Keratinocyte (primary cell): Measurements from ENCODE around the gene SIGLEC9. TPM values are rescaled to one million over a fixed set of nuclear protein-coding genes. Genes with fewer than 3 reads are reported as not detected.

Source experiments
- DNase-seq: peaks from one replicate; pipeline ENCODE4 v3.0.0-alpha.2; 2011; ENCODE audit warnings: low read depth, missing footprints, low spot score
- FAIRE-seq: peaks from 2 replicates; lab custom pipeline; 2011; peaks lifted over from hg19 to GRCh38; lab: Jason Lieb, UNC
- H2AFZ ChIP-seq: 2 replicates; pipeline ENCODE4 v1.6.0; 2012; ENCODE audit warnings: low read length, control low read depth, inconsistent platforms; ENCODE audit not compliant: control insufficient read depth
- H3K27ac ChIP-seq: 2 replicates; pipeline ENCODE4 v1.5.1; 2011; ENCODE audit warnings: low read length; ENCODE audit not compliant: control insufficient read depth, insufficient read depth
- H3K27me3 ChIP-seq: 3 replicates; pipeline ENCODE4 v1.6.0; 2011; ENCODE audit warnings: low read length; ENCODE audit not compliant: control insufficient read depth, insufficient read depth; ENCODE audit errors: extremely low read depth
- H3K36me3 ChIP-seq, 2 experiments: 2 replicates in 1 of 2; 3 replicates in 1 of 2; pipeline ENCODE4 v1.5.1; 2011; ENCODE audit warnings: low read length in 2 of 2, mild to moderate bottlenecking in 1 of 2; ENCODE audit not compliant: control insufficient read depth in 2 of 2, insufficient read depth in 2 of 2; ENCODE audit errors: extremely low read depth in 1 of 2
- H3K4me1 ChIP-seq: 3 replicates; pipeline ENCODE4 v1.5.1; 2011; ENCODE audit warnings: low read length; ENCODE audit not compliant: control insufficient read depth, insufficient read depth; ENCODE audit errors: extremely low read depth
- H3K4me2 ChIP-seq: 3 replicates; pipeline ENCODE4 v1.6.0; 2011; ENCODE audit warnings: low read depth, low read length; ENCODE audit not compliant: control insufficient read depth, insufficient read depth; ENCODE audit errors: extremely low read depth
- H3K4me3 ChIP-seq, 3 experiments: fragments of 200-600 bp in 1 of 3; sonication (generic) in 1 of 3; 2 replicates in 2 of 3; 3 replicates in 1 of 3; pipeline ENCODE4 v1.5.1; 2011 to 2016; ENCODE audit warnings: low read length in 3 of 3, mild to moderate bottlenecking in 3 of 3, control low read depth in 2 of 3, inconsistent platforms in 1 of 3, low read depth in 1 of 3, mixed read lengths in 1 of 3, mixed run types in 1 of 3, moderate library complexity in 1 of 3; ENCODE audit not compliant: control insufficient read depth in 2 of 3, insufficient read depth in 2 of 3; ENCODE audit errors: extremely low read depth in 1 of 3
- H3K79me2 ChIP-seq: 2 replicates; pipeline ENCODE4 v1.6.0; 2012; ENCODE audit warnings: low read length; ENCODE audit not compliant: control insufficient read depth, insufficient read depth
- H3K9ac ChIP-seq: 3 replicates; pipeline ENCODE4 v1.6.0; 2011; ENCODE audit warnings: low read length; ENCODE audit not compliant: control insufficient read depth, insufficient read depth; ENCODE audit errors: extremely low read depth
- H3K9me1 ChIP-seq: 3 replicates; pipeline ENCODE4 v1.6.0; 2011; ENCODE audit warnings: low read length; ENCODE audit not compliant: control insufficient read depth, insufficient read depth; ENCODE audit errors: extremely low read depth
- H3K9me3 ChIP-seq: 2 replicates; pipeline ENCODE4 v1.5.1; 2012; ENCODE audit warnings: low read depth, low read length; ENCODE audit not compliant: control insufficient read depth
- H4K20me1 ChIP-seq: 3 replicates; pipeline ENCODE4 v1.6.0; 2011; ENCODE audit warnings: low read length; ENCODE audit not compliant: control insufficient read depth, insufficient read depth; ENCODE audit errors: extremely low read depth
- EZH2 ChIP-seq: IDR thresholded peaks from one replicate; pipeline ENCODE4 v1.6.1; 2012; ENCODE audit warnings: inconsistent platforms, mild to moderate bottlenecking, low read length, moderate library complexity
- dilution Hi-C: fragments of 300-500 bp; cut with MboI; formaldehyde crosslinking; loops from one replicate; pipeline ENCODE4 v1.7.0; 2020; ENCODE audit warnings: low sequenced_read_pairs; ENCODE audit not compliant: extremely low pct_ligation_motif_present
- polyA plus RNA-seq, 5 experiments: library from polyadenylated mRNA; depleted of rRNA in 3 of 5; stranded (reverse) in 3 of 5; stranded (forward) in 1 of 5; unstranded in 1 of 5; fragments of >200 nt; gene quantifications; 1 replicate in 1 of 5; 2 replicates in 3 of 5; 3 replicates in 1 of 5; pipeline versions ENCODE4 v1.2.1 to v1.2.3, GENCODE V29; 2011 to 2012; ENCODE audit warnings: missing spikeins in 2 of 5, low read depth in 1 of 5, low replicate concordance in 1 of 5
- TF ChIP-seq, protein P1 (sequence below), 3 experiments: IDR thresholded peaks in 1 of 3; conservative IDR thresholded peaks in 1 of 3; optimal IDR thresholded peaks in 1 of 3; 2 replicates in 2 of 3; 3 replicates in 1 of 3; pipeline versions ENCODE3 to v1.5.1; 2011; ENCODE audit warnings: low read length in 3 of 3, mild to moderate bottlenecking in 3 of 3, moderate library complexity in 2 of 3, control low read depth in 1 of 3, inconsistent platforms in 1 of 3; ENCODE audit not compliant: insufficient read depth in 2 of 3; ENCODE audit errors: extremely low read depth in 1 of 3

Gene SIGLEC9
- polyA plus RNA-seq, 1 donor (not counting 4 experiments of a cell fraction or from before 2014, with no cell fraction given), result not detected

DNA sequence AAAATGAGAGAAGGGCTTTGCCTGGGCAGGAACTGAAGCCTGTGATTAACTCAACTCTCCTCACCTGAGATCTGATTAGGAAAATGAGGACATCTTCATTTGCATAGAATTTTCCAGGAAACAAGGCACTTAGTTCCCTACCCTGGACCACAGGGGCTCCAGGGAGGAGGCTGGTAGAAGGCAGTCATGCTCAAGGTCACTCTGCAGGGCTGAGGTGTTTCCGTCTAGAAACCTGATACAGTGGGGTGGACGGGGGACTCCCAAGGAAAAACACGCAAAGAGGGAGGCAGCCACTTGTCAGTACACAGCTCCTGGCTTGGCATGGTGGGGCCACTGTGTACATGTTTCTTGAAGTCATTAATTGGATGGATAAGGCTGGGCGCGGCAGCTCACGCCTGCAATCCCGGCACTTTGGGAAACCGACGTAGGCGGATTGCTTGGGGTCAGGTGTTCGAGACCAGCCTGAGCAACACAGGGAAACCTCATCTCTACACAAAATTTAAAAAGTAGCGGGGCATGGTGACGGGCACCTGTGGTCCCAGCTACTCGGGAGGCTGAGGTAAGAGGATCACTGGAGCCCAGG is 48.0 kb upstream of the SIGLEC9 start:
- Histone ChIP-seq H3K79me2 (no peaks in the 10 kb centered on the region), H3K9ac (no peak overlapping the region), H4K20me1 (no peaks in the 10 kb centered on the region), H3K27ac (no peak overlapping the region), H3K4me1 (peaks cover 12% of the 10 kb centered on the region), H3K27me3 (peaks cover 4% of the 10 kb centered on the region), H3K9me1 (no peaks in the 10 kb centered on the region), H3K4me2 (no peak overlapping the region), H3K36me3 (no peaks in the 10 kb centered on the region), H3K4me3 (no peak overlapping the region), H2AFZ (no peak overlapping the region), H3K9me3 (no peaks in the 10 kb centered on the region)
- FAIRE-seq (no peak), DNase-seq (no peak)
- dilution Hi-C loops, result no loop called here
- TF ChIP-seq, protein P1, sequence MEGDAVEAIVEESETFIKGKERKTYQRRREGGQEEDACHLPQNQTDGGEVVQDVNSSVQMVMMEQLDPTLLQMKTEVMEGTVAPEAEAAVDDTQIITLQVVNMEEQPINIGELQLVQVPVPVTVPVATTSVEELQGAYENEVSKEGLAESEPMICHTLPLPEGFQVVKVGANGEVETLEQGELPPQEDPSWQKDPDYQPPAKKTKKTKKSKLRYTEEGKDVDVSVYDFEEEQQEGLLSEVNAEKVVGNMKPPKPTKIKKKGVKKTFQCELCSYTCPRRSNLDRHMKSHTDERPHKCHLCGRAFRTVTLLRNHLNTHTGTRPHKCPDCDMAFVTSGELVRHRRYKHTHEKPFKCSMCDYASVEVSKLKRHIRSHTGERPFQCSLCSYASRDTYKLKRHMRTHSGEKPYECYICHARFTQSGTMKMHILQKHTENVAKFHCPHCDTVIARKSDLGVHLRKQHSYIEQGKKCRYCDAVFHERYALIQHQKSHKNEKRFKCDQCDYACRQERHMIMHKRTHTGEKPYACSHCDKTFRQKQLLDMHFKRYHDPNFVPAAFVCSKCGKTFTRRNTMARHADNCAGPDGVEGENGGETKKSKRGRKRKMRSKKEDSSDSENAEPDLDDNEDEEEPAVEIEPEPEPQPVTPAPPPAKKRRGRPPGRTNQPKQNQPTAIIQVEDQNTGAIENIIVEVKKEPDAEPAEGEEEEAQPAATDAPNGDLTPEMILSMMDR (optimal IDR thresholded peaks at IDR 0.05 in 1 of 3, IDR thresholded peaks at IDR 0.05 in 1 of 3, conservative IDR thresholded peaks at IDR 0.05 in 1 of 3; ENCODE audit: extremely low read depth in 1 of 3, insufficient read depth in 2 of 3, low read length in 3 of 3), result no peak
- no peak for TF ChIP-seq EZH2

DNA sequence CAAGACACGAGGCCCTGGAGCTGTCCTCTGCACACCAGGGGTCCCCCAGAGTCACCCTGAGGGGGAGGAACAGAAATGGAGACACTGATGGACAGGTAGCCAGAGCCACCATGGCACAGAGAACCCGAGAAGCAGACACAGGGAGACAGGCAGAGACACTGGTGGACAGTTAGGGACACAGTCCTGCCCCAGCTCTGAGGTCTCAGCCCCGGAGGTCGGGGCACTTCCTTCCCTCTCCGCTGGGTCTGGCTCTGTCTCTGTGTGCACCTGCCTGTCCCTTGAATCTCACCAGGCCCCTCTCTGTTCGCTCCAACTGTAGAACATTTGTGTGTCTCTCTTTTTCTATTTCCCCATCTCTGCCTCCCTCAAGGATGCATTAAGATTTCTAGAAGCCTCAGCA is 46.6 kb upstream of the SIGLEC9 start:
- dilution Hi-C loops, result no loop called here

More for the DNA sequence above, 46.6 kb upstream of the SIGLEC9 start:
- no peak overlapping the region for H3K4me2 ChIP-seq
- no peaks in the 10 kb centered on the region for H3K9me1 ChIP-seq
- no peaks in the 10 kb centered on the region for H3K9me3 ChIP-seq
- H3K4me3 ChIP-seq, result no peak overlapping the region
- H3K27me3 ChIP-seq, result peaks cover 4% of the 10 kb centered on the region
- DNase-seq (no peak), FAIRE-seq (no peak)
- H3K36me3 ChIP-seq, result no peaks in the 10 kb centered on the region
- TF ChIP-seq, protein P1 (optimal IDR thresholded peaks at IDR 0.05 in 1 of 3, IDR thresholded peaks at IDR 0.05 in 1 of 3, conservative IDR thresholded peaks at IDR 0.05 in 1 of 3; ENCODE audit: extremely low read depth in 1 of 3, insufficient read depth in 2 of 3, low read length in 3 of 3), result no peak
- no peak for TF ChIP-seq EZH2
- no peak overlapping the region for H3K9ac ChIP-seq
- H3K27ac ChIP-seq, result no peak overlapping the region
- peaks cover 12% of the 10 kb centered on the region for H3K4me1 ChIP-seq
- no peaks in the 10 kb centered on the region for H4K20me1 ChIP-seq
- no peak overlapping the region for H2AFZ ChIP-seq
- no peaks in the 10 kb centered on the region for H3K79me2 ChIP-seq
